Measurements from ENCODE around the gene STK39. TPM values are rescaled to one million over a fixed set of nuclear protein-coding genes. Genes with fewer than 3 reads are reported as not detected.

The STK39 gene
- total RNA-seq, 1 donor from 2014 or later: 14.3 TPM

DNA sequence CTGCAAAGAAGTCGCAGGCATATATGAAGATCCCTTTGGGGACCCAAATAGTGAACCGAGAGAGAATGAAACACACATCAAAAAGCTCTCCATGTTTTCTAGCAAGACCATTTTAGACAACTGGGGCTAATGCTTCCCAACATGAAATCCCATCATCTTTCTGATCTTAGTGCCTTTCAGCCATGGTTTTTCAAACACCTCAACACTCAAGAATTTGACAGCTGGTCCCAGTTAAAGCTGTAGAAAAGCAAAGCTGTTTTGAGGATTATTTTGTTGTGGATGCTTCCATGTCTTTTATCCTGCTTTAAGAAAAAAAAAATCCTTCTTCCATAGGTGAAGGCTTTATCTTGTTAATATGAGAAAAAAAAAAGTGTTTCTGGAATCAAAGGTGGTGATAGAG is 259.1 kb downstream of the STK39 start:
- Mint-ChIP-seq H3K4me3 (ENCODE audit: unreplicated experiment) (no peak overlapping the region), H3K36me3 (ENCODE audit: low read depth, unreplicated experiment) (peaks cover 7% of the 10 kb centered on the region), H3K27me3 (ENCODE audit: unreplicated experiment) (peaks cover 2% of the 10 kb centered on the region), H3K27ac (ENCODE audit: unreplicated experiment) (no peak overlapping the region), H3K9me3 (ENCODE audit: unreplicated experiment) (no peaks in the 10 kb centered on the region), H3K4me1 (ENCODE audit: unreplicated experiment) (no peaks in the 10 kb centered on the region)
- no peak for TF ChIP-seq CTCF (IDR thresholded peaks at IDR 0.05; ENCODE audit: unreplicated experiment)
- no peak for DNase-seq (ENCODE audit: low spot score)

- peaks cover 2% of the 10 kb centered on the region for H3K27me3 Mint-ChIP-seq (ENCODE audit: unreplicated experiment)
These were observed 259.8 kb downstream of the STK39 start for GRCh38 chr2:167987558-167987957.

DNA sequence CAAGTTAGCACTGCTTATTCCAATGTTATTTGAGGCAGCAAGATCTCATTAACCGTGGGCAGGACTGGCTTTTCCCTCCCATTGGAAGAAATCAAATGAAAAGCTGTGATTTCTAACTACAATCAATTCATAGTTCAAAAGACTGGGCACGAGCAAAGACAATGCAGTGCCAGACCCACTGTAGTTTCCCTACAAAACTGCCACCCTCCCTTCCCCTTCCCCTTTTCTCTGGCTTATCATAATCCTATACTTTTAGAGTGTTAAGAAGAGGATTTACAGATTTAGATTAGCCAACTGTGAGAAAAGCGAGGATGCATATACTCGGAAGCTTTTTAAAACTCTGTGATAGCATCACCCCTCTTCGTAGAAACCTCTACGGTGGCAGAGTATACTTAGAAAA is 260.4 kb downstream of the STK39 start:
- TF ChIP-seq CTCF (IDR thresholded peaks at IDR 0.05; ENCODE audit: unreplicated experiment): no peak
- peaks cover 7% of the 10 kb centered on the region for H3K36me3 Mint-ChIP-seq (ENCODE audit: low read depth, unreplicated experiment)
- H3K27me3 Mint-ChIP-seq (ENCODE audit: unreplicated experiment): peaks cover under 1% of the 10 kb centered on the region

More at GRCh38 chr2:167987558-167987957, 259.8 kb downstream of the STK39 start:
- no peak overlapping the region for H3K4me3 Mint-ChIP-seq (ENCODE audit: unreplicated experiment)
- H3K4me1 Mint-ChIP-seq (ENCODE audit: unreplicated experiment): no peaks in the 10 kb centered on the region
- DNase-seq (ENCODE audit: low spot score): no peak
- no peak overlapping the region for H3K27ac Mint-ChIP-seq (ENCODE audit: unreplicated experiment)
- TF ChIP-seq CTCF (IDR thresholded peaks at IDR 0.05; ENCODE audit: unreplicated experiment): no peak
- H3K9me3 Mint-ChIP-seq (ENCODE audit: unreplicated experiment): no peaks in the 10 kb centered on the region
- peaks cover 7% of the 10 kb centered on the region for H3K36me3 Mint-ChIP-seq (ENCODE audit: low read depth, unreplicated experiment)

GRCh38 chr2:167986223-167986622 is 261.2 kb downstream of the STK39 start:
- Mint-ChIP-seq H3K9me3 (ENCODE audit: unreplicated experiment) (no peaks in the 10 kb centered on the region), H3K27ac (ENCODE audit: unreplicated experiment) (no peak overlapping the region), H3K36me3 (ENCODE audit: low read depth, unreplicated experiment) (peaks cover 7% of the 10 kb centered on the region), H3K4me1 (ENCODE audit: unreplicated experiment) (no peaks in the 10 kb centered on the region), H3K27me3 (ENCODE audit: unreplicated experiment) (no peaks in the 10 kb centered on the region), H3K4me3 (ENCODE audit: unreplicated experiment) (no peak overlapping the region)
- no peak for DNase-seq (ENCODE audit: low spot score)
- TF ChIP-seq CTCF (IDR thresholded peaks at IDR 0.05; ENCODE audit: unreplicated experiment): no peak

More for the DNA sequence above, 260.4 kb downstream of the STK39 start:
- Mint-ChIP-seq H3K4me3 (ENCODE audit: unreplicated experiment) (no peak overlapping the region), H3K27ac (ENCODE audit: unreplicated experiment) (no peak overlapping the region), H3K9me3 (ENCODE audit: unreplicated experiment) (no peaks in the 10 kb centered on the region), H3K4me1 (ENCODE audit: unreplicated experiment) (no peaks in the 10 kb centered on the region)
- no peak for DNase-seq (ENCODE audit: low spot score)

GRCh38 chr2:167981945-167982344 is 265.4 kb downstream of the STK39 start:
- Mint-ChIP-seq H3K36me3 (ENCODE audit: low read depth, unreplicated experiment) (peaks cover 13% of the 10 kb centered on the region), H3K4me1 (ENCODE audit: unreplicated experiment) (no peaks in the 10 kb centered on the region), H3K4me3 (ENCODE audit: unreplicated experiment) (no peak overlapping the region), H3K27ac (ENCODE audit: unreplicated experiment) (no peak overlapping the region), H3K27me3 (ENCODE audit: unreplicated experiment) (no peaks in the 10 kb centered on the region), H3K9me3 (ENCODE audit: unreplicated experiment) (no peaks in the 10 kb centered on the region)
- no peak for TF ChIP-seq CTCF (IDR thresholded peaks at IDR 0.05; ENCODE audit: unreplicated experiment)
- no peak for DNase-seq (ENCODE audit: low spot score)
